Stomach (tissue), 4 donors: ENCODE results near the gene TNKS2.

ENCODE experiments used
- POLR2AphosphoS5 ChIP-seq, 3 donors: sonication (generic); formaldehyde crosslinking; IDR thresholded peaks; one replicate each; pipeline ENCODE4 v1.6.1; 2016; ENCODE audit warnings: antibody characterized with exemption in 3 of 3
- TF ChIP-seq, protein P1 (sequence below), 7 experiments: fragments of 450-650 bp in 4 of 7; fragments of 200-600 bp in 3 of 7; sonication (generic) in 3 of 7; IDR thresholded peaks; one replicate each; pipeline ENCODE4 v1.5.1; 2016 to 2019; ENCODE audit warnings: antibody characterized with exemption in 7 of 7, control low read depth in 2 of 7, mild to moderate bottlenecking in 1 of 7

DNA sequence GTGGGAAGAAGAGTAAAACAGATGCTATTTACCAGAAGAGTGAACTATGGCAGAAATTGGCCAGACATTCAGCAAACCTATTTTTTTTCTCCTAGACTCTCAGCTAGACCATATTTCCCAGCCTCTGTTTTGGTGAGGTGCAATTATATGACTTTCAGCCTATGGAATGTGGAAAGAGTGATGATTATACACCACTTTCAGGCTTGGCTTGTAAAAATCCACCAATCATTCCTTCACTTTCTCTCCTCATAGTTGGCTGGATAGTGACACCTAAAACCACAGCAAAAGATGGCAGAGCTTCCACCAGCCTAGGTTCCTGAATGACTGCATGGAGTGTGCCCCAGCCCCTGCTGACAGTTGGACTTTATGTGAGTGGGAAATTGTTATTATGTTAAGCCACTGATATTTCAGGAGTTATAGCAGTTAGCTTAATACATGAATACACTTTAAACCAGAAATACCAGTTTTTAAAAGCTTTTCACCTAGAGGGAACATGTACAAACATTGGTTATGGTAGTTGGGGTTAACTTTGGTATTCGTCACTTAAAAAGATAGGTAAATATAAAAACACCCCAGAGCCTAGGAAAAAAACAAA lies 19.1 kb upstream of the TNKS2 start:
- TF ChIP-seq, protein P1, sequence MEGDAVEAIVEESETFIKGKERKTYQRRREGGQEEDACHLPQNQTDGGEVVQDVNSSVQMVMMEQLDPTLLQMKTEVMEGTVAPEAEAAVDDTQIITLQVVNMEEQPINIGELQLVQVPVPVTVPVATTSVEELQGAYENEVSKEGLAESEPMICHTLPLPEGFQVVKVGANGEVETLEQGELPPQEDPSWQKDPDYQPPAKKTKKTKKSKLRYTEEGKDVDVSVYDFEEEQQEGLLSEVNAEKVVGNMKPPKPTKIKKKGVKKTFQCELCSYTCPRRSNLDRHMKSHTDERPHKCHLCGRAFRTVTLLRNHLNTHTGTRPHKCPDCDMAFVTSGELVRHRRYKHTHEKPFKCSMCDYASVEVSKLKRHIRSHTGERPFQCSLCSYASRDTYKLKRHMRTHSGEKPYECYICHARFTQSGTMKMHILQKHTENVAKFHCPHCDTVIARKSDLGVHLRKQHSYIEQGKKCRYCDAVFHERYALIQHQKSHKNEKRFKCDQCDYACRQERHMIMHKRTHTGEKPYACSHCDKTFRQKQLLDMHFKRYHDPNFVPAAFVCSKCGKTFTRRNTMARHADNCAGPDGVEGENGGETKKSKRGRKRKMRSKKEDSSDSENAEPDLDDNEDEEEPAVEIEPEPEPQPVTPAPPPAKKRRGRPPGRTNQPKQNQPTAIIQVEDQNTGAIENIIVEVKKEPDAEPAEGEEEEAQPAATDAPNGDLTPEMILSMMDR (IDR thresholded peaks at IDR 0.05): no peak
- TF ChIP-seq POLR2AphosphoS5 (IDR thresholded peaks at IDR 0.05): no peak
